NCI-H1436 treated with DMSO at 0.1 percent for 48 hours (cell line): ENCODE measurements around the gene VSX1.

Experiments used
- DNase-seq: peaks from one replicate; lab custom pipeline; 2025; lab: John Stamatoyannopoulos, UW

VSX1 gene

GRCh38 chr20:25081730-25082497 is at the start of gene VSX1:
Gene VSX1, minus strand, starts transcription at chr20:25082141. Its CDS starts 45 bp downstream, at chr20:25082096.
- DNase-seq = no peak

GRCh38 chr20:25129908-25130307 is 48.0 kb upstream of the VSX1 start:
- no peak for DNase-seq

GRCh38 chr20:25129428-25129827 is 47.5 kb upstream of the VSX1 start:
- DNase-seq = no peak

GRCh38 chr20:25128649-25129048 is 46.7 kb upstream of the VSX1 start:
- DNase-seq = no peak

- DNase-seq = no peak
These were observed 46.0 kb upstream of the VSX1 start for GRCh38 chr20:25127761-25128537.

- no peak for DNase-seq
These were observed 44.5 kb upstream of the VSX1 start for GRCh38 chr20:25126204-25127029.

GRCh38 chr20:25125636-25126035 is 43.7 kb upstream of the VSX1 start:
- DNase-seq = no peak

- no peak for DNase-seq
These were observed 39.0 kb upstream of the VSX1 start for GRCh38 chr20:25120920-25121319.

- no peak for DNase-seq
These were observed 38.5 kb upstream of the VSX1 start for GRCh38 chr20:25120457-25120856.

- DNase-seq = no peak
These were observed 36.6 kb upstream of the VSX1 start for GRCh38 chr20:25118529-25118928.

GRCh38 chr20:25117990-25118389 is 36.0 kb upstream of the VSX1 start:
- DNase-seq = no peak

- DNase-seq = no peak
These were observed 35.0 kb upstream of the VSX1 start for GRCh38 chr20:25116739-25117458.

GRCh38 chr20:25103526-25103925 is 21.6 kb upstream of the VSX1 start:
- no peak for DNase-seq

- DNase-seq = no peak
These were observed 19.0 kb upstream of the VSX1 start for GRCh38 chr20:25100914-25101313.

- DNase-seq = no peak
These were observed 17.7 kb upstream of the VSX1 start for GRCh38 chr20:25099601-25100140.

- no peak for DNase-seq
These were observed 15.6 kb upstream of the VSX1 start for GRCh38 chr20:25097498-25097897.

- no peak for DNase-seq
These were observed 8.8 kb upstream of the VSX1 start for GRCh38 chr20:25090492-25091429.

GRCh38 chr20:25089662-25090061 is 7.7 kb upstream of the VSX1 start:
- no peak for DNase-seq

- no peak for DNase-seq
These were observed 7.2 kb upstream of the VSX1 start for GRCh38 chr20:25089096-25089495.

- no peak for DNase-seq
These were observed 6.3 kb upstream of the VSX1 start for GRCh38 chr20:25088267-25088666.
